HG02981 (cell line): Measurements from ENCODE around the gene LMLN.
"Not testable (repeated sequence)": the region's sequence is repeated elsewhere in the genome, so short reads cannot be mapped to it uniquely, and the experiment has no call there.

Experiments used
- ATAC-seq: cut with Tn5 transposase; IDR thresholded peaks from one replicate; pipeline ENCODE4 v1.9.1; 2021; ENCODE audit warnings: mild to moderate bottlenecking, moderate library complexity; ENCODE audit not compliant: unreplicated experiment

LMLN gene

GRCh38 chr3:198022604-198023003 lies 62.6 kb downstream of the LMLN start:
- ATAC-seq, result no peak

GRCh38 chr3:198025644-198026043 lies 65.6 kb downstream of the LMLN start:
- ATAC-seq, result no peak

GRCh38 chr3:198026620-198027019 lies 66.6 kb downstream of the LMLN start:
- ATAC-seq, result no peak

- ATAC-seq, result no peak
Measured at GRCh38 chr3:198027045-198027798, 67.2 kb downstream of the LMLN start.

- ATAC-seq, result no peak
Measured at GRCh38 chr3:198027799-198028390, 67.9 kb downstream of the LMLN start.

- ATAC-seq, result no peak
Measured at GRCh38 chr3:198028718-198029117, 68.7 kb downstream of the LMLN start.

GRCh38 chr3:198030125-198030524 lies 70.1 kb downstream of the LMLN start:
- ATAC-seq, result no peak

- ATAC-seq, result no peak
Measured at GRCh38 chr3:198030726-198031125, 70.7 kb downstream of the LMLN start.

GRCh38 chr3:198032039-198032936 lies 72.3 kb downstream of the LMLN start:
- ATAC-seq, result no peak

- ATAC-seq, result no peak
Measured at GRCh38 chr3:198043119-198043518, 83.1 kb downstream of the LMLN start.

- no peak for ATAC-seq
Measured at GRCh38 chr3:198046120-198046857, 86.3 kb downstream of the LMLN start.

- no peak for ATAC-seq
Measured at GRCh38 chr3:198048445-198048844, 88.4 kb downstream of the LMLN start.

- ATAC-seq, result no peak
Measured at GRCh38 chr3:198051836-198052235, 91.8 kb downstream of the LMLN start.

GRCh38 chr3:198053462-198053861 lies 93.4 kb downstream of the LMLN start:
- ATAC-seq, result not testable (repeated sequence)

- no peak for ATAC-seq
Measured at GRCh38 chr3:198061119-198062067, 101.4 kb downstream of the LMLN start.

- ATAC-seq, result no peak
Measured at GRCh38 chr3:198062068-198062465, 102.0 kb downstream of the LMLN start.

GRCh38 chr3:198064420-198064819 lies 104.4 kb downstream of the LMLN start:
- ATAC-seq, result no peak

- ATAC-seq, result no peak
Measured at GRCh38 chr3:198065897-198066296, 105.9 kb downstream of the LMLN start.

- no peak for ATAC-seq
Measured at GRCh38 chr3:198067416-198067815, 107.4 kb downstream of the LMLN start.

- no peak for ATAC-seq
Measured at GRCh38 chr3:198070871-198071270, 110.9 kb downstream of the LMLN start.
